NCI-H1092 (cell line): ENCODE results near the gene SAMD8.
"Not testable (repeated sequence)": the region's sequence is repeated elsewhere in the genome, so short reads cannot be mapped to it uniquely, and the experiment has no call there.

Source experiments
- DNase-seq: peaks from one replicate; lab custom pipeline; 2025; lab: John Stamatoyannopoulos, UW

The SAMD8 gene

GRCh38 chr10:75140246-75140645, 28.8 kb downstream of the SAMD8 start:
- no peak for DNase-seq

DNA sequence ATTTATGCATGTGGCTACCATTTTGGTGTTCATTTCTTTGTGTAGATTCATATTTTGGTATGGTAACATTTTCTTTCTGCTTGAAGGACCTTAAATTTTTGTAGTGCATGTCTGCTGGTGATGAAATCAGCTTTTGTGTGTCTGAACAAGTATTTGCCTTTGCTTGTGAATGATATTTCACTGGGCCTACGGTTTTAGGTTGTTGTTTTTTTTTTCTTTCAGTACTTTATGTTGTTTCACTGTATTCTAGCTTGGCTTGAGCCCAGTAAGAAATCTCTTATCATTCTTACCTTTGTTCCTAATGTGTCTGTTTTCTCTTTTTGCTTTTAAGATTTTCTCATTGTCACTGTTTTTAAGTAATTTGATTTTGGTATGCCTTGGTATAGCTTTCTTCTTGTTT, 31.9 kb downstream of the SAMD8 start:
- DNase-seq = no peak

DNA sequence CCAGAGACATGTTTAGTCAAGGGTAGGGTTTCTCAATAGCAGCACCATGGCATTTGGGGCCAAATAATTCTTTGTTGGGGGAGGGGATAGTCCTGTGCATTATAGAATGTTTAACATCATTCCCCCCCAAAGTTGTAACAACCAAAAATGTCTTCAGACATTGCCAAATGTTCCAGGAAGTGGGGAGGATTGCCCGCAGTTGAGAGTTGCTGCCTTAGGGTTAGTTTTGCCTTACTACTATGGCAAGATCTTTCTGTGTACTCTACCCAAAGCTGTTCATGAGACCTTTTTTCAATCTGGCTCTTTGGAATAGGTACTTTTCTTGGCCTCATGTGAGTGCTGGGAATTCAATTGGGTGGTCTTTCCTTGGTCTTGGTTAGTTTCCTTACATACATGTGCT, 34.1 kb downstream of the SAMD8 start:
- DNase-seq = no peak

DNA sequence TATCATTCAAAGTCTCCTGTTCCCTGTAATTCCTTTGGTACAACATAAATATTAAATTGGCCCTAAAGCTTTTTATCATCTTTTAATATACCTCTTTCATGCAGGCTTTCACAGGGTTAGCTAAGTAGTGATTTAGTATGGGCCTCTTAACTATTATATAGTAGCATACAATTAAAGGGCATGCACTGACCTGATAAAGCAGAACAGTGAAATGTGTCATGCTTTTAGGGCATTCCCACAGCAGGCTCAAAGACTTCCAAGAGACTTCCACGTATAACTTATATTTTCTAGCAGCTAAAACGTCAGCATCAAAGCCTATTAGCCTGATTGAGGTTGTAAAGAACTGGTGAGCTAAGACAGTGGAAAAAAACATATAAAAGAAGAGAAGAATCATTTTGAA, 35.3 kb downstream of the SAMD8 start:
- no peak for DNase-seq

DNA sequence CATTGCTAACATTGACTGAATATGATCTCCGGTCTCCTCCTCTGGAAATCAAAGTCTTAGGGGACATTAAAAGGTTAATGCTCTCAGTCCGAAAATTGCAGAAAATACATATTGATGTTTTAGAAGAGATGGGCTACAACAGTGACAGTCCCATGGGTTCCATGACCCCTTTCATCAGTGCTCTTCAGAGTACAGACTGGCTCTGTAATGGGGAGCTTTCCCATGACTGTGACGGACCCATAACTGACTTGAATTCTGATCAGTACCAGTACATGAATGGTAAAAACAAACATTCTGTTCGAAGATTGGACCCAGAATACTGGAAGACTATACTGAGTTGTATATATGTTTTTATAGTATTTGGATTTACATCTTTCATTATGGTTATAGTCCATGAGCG, 39.2 kb downstream of the SAMD8 start:
- DNase-seq = no peak

DNA sequence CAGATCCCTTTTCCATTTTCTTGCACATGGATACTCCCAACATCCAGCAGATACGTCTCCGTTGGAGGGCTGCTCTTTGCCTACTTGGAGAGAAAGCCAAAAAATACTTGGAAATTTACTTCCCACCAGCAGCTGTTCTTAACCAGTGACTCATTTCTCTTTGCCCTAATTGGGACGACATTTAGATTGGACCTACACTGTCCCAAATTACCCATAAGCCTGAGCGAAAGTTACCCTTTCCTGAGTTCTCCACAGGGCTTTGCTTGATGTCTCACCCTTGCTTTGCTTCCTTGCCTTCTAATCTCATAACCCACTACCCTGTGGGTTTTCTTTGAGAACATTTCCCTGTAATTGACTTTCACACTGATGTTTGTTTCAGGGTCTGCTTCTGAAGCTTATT, 48.1 kb downstream of the SAMD8 start:
- no peak for DNase-seq

GRCh38 chr10:75165684-75166622, 54.5 kb downstream of the SAMD8 start:
- no peak for DNase-seq

GRCh38 chr10:75166623-75166972, 55.1 kb downstream of the SAMD8 start:
- no peak for DNase-seq

- DNase-seq = no peak
Measured at GRCh38 chr10:75168275-75168674, 56.8 kb downstream of the SAMD8 start.

DNA sequence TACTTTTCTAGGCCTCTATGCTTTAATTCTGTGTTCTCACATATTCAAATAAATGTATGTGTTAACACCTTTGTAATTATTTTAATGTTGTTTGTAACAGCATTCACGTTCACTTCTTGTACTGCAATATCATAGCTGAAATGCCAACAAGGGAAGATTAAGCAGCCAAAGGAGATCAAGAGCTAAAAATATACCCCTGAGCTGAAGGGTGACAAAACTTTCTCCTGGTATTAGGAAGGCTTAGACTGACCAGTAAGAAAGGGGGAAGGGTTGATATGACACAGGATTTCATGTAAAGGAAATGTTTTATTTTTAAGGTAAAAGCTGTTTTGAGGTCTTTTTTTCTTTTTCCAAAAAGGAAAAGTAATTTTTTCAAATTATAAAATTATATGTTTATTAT, 58.8 kb downstream of the SAMD8 start:
- no peak for DNase-seq

GRCh38 chr10:75175046-75175445, 63.6 kb downstream of the SAMD8 start:
- DNase-seq = no peak

- no peak for DNase-seq
Measured at GRCh38 chr10:75176046-75176445, 64.6 kb downstream of the SAMD8 start.

GRCh38 chr10:75176736-75177135, 65.3 kb downstream of the SAMD8 start:
- DNase-seq = no peak

DNA sequence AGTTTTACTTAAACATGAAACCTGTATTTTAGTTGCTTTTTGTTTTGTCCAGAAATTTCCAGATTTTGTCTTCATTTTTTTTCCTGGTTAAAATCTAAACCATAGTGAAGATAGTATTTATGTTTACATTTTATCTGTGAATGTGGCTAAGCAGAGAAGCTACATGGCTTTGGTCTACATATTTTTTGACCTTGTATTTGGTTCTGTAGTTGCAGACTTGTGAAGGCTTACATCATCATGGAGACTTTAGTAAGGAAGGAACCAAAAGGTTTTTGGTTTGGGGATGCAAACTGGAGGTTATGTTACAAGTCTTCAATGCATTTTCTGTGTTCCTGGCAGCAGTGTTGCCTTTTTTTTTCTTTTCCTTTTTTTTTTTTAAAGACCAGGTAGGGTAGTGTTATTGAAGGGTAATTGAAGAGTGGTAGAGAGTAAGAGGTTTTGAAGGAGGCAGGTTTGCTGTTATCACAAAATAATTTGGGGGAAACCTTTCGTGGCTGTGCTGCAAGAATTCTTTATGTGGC, 68.3 kb downstream of the SAMD8 start:
- no peak for DNase-seq

GRCh38 chr10:75180592-75180991, 69.1 kb downstream of the SAMD8 start:
- DNase-seq = no peak

GRCh38 chr10:75181073-75181472, 69.6 kb downstream of the SAMD8 start:
- DNase-seq = no peak

- no peak for DNase-seq
Measured at GRCh38 chr10:75186310-75186709, 74.9 kb downstream of the SAMD8 start.

GRCh38 chr10:75187961-75188426, 76.5 kb downstream of the SAMD8 start:
- DNase-seq = peak; percentile 18

DNA sequence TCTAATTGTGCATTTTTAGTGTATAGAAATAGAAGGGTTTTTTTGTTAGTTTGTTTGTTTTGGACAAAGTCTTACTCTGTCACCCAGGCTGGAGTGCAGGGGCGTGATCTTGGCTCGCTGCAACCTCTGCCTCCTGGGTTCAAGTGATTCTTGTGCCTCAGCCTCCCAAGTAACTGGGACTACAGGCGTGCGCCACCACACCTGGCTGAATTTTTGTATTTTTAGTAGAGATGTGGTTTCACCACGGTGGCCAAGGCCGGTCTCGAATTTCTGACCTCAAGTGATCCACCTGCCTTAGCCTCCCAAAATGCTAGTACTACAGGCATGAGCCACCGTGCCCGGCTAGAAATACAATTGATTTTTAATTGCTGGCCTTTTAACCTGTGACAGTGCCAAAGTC, 77.1 kb downstream of the SAMD8 start:
- not testable (repeated sequence) for DNase-seq

DNA sequence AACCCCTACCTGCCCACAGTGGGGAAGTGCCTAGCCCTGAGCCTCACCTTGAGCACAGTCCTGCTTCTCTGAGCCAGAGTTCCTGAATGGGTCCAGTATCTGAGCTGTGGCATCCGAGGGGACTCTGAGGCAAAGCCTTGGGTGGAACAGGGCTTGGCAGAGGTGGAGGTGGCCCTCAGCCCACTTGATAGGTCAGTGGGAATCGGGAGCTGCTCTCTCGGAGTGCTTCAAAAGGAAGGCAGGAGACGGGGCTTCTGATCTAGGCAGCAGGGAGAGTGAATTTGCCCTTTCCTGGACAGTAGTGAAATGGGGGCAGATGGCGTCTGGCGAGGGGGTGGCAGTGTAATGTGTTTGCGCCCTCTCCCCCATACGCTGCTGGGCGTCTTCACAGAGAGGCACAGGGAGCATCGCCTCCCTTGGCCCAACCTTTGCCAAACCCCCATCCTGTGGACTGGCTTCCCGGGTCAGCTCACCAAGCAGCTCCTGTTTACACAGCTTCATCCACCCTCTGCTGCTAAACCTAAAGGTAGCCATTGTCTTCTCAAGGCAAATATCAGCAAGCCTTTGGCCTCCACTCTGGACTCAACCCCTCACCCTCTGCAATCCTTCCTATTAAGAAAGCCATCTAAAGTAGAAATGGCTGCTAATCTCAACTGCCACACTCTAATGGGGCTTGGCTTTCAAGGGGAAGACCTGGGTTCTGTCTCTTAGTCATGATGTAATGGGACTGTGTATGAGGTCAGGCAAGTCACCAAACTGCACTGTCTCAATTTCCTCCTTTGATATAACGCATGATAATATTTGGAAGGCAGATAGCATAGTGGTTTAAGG, 78.0 kb downstream of the SAMD8 start:
- no peak for DNase-seq

GRCh38 chr10:75191821-75192568, 80.5 kb downstream of the SAMD8 start:
- DNase-seq = no peak

DNA sequence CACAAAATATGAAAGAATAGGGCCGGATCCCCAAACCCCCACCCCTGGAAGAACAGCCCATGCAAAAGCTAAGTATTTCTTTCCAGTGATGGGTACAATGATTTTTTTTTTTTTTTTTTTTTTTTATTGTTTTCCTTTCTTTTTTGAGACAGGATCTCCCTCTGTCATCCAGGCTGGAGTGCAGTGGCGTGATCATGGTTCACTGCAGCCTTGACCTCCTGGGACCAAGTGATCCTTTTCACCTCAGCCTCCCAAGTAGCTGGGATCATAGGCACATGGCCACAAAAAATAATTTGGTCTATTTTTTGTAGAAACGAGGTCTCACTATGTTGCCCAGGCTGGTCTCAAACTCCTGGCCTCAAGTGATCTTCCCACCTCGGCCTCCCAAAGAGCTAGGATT, 83.2 kb downstream of the SAMD8 start:
- not testable (repeated sequence) for DNase-seq
